Activated naive CD4-positive, alpha-beta T cell treated with anti-CD3 and anti-CD28 coated beads, Interleukin-2, amount 50 U/mL, for 72 hours (primary cell): ENCODE measurements around the gene ZP2. TPM values are rescaled to one million over a fixed set of nuclear protein-coding genes. Genes with fewer than 3 reads are reported as not detected.
A peak's percentile ranks its signal among the peaks of the same experiment; 100 is the strongest.
"Not testable (repeated sequence)": the region's sequence is repeated elsewhere in the genome, so short reads cannot be mapped to it uniquely, and the experiment has no call there.

Source experiments
- ATAC-seq, 2 donors: fragments of 150-1000 bp; cut with Tn5 transposase; 2 replicates each; pipeline ENCODE4 v1.10.0; 2021; ENCODE audit warnings: mild to moderate bottlenecking in 2 of 2, moderate library complexity in 2 of 2
- DNase-seq, 2 donors: peaks; one replicate each; pipeline ENCODE4 v3.0.0; 2021 to 2022; ENCODE audit warnings: low spot score in 2 of 2
- H3K27ac Mint-ChIP-seq, 2 donors: one replicate each; pipeline ENCODE4 v1.8.0; 2022; ENCODE audit warnings: mild to moderate bottlenecking in 2 of 2, mixed read lengths in 2 of 2
- H3K36me3 Mint-ChIP-seq, 2 donors: one replicate each; pipeline ENCODE4 v1.8.0; 2022; ENCODE audit warnings: mixed read lengths in 2 of 2
- H3K9me3 Mint-ChIP-seq, 2 donors: one replicate each; pipeline ENCODE4 v1.8.0; 2022; ENCODE audit warnings: mixed read lengths in 2 of 2
- total RNA-seq, 2 donors: library from RNA; stranded (reverse); gene quantifications; one replicate each; pipeline ENCODE4 v1.2.3, GENCODE V29; 2022

The ZP2 gene
- total RNA-seq, 2 donors from 2014 or later, result not detected

DNA sequence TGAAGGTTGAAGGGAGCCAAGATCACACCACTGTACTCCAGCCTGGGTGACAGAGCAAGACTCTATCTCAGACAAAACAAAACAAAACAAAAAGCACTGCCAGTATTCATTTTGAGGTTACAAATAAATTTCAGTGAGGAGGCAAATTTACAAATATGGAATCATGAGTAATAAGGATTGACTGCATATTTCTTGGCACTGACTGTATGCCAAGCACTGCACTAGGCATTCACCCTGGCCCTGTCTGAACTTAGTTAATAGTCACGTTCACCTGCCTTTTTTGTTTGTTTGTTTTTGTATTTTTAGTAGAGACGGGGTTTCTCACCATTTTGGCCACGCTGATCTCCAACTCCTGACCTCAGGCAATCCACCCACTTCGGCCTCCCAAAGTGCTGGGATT is 47.8 kb downstream of the ZP2 start:
- H3K36me3 Mint-ChIP-seq, result peaks cover 0 to 9% of the 10 kb centered on the region in 2 donors
- ATAC-seq, result no peak

GRCh38 chr16:21162661-21163151 is 48.7 kb downstream of the ZP2 start:
- Mint-ChIP-seq H3K36me3 (peaks cover 0 to 9% of the 10 kb centered on the region in 2 donors), H3K27ac (no peak overlapping the region), H3K9me3 (no peaks in the 10 kb centered on the region)
- ATAC-seq (no peak), DNase-seq (no peak)

More for the DNA sequence above, 47.8 kb downstream of the ZP2 start:
- no peak overlapping the region for H3K27ac Mint-ChIP-seq
- no peaks in the 10 kb centered on the region for H3K9me3 Mint-ChIP-seq
- no peak for DNase-seq

DNA sequence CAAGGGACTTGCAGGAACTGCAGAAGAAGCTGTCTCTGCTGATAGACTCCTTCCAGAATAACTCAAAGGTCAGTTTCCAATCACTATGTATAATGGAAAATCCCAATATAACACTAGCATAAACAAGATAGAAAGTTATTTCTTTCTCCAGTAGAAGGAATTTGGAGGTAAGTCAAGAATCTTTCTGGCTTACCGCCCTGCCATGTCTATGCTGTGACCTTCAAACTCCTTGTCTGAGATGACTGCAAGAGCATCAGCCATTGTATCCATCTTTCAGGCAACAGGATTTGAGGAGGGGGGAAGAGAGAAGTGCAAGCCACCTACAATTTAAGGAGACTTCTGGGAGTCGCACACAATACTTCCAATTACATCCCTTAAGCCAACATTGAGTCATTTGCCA is 50.2 kb downstream of the ZP2 start:
- Mint-ChIP-seq H3K27ac (no peak overlapping the region), H3K36me3 (no peaks in the 10 kb centered on the region), H3K9me3 (no peaks in the 10 kb centered on the region)
- ATAC-seq (no peak), DNase-seq (no peak)

- Mint-ChIP-seq H3K9me3 (no peaks in the 10 kb centered on the region), H3K36me3 (no peaks in the 10 kb centered on the region), H3K27ac (no peak overlapping the region)
- ATAC-seq (no peak), DNase-seq (no peak)
Observed at GRCh38 chr16:21160276-21160675, 51.1 kb downstream of the ZP2 start.

DNA sequence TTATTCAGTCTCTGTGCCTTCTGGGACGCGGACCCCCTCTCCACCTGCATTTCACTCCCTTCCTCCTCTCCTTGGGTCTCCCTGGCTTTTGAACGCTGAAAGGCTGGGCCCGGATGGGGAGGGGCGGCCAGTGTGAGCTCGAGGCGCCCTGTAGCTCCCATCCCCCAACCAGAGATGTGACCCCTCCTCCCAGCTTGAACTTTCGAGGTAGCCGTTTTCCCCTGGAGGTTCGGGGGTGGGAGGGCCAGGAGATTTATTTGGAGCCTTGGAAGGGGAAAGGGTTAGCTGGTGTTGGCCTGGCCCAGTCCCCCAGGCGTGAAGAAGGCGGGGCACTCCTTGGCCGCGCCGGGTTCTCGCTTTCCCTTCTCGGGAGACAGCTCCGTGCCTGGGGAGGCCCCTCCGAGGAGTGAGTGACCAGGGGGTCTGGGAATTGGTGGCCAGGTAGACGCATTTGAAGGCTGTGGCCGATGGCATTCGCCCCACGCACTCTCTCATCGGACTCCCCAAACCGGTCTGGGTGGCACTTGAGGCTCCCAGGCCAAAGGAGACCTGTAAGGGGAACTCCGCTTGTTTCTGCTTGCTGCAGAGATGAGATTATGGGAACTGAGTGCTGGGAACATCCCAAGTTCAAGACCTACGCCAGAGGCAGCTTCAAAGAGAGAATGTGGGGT is 52.0 kb downstream of the ZP2 start:
- peak overlapping the region; percentile 41 to 85 for H3K27ac Mint-ChIP-seq
- ATAC-seq (peak; percentile 27 to 50), DNase-seq (peak; percentile 23 to 66)
- no peaks in the 10 kb centered on the region for H3K9me3 Mint-ChIP-seq
- no peaks in the 10 kb centered on the region for H3K36me3 Mint-ChIP-seq

- no peaks in the 10 kb centered on the region for H3K9me3 Mint-ChIP-seq
- H3K36me3 Mint-ChIP-seq, result no peaks in the 10 kb centered on the region
- ATAC-seq (peak; percentile 95 to 98), DNase-seq (peak; percentile 81 to 86)
- peak within 1 kb of the TSS; percentile 41 to 85 for H3K27ac Mint-ChIP-seq
Observed at GRCh38 chr16:21158208-21159110, 52.9 kb downstream of the ZP2 start, which contains the start of gene LDAF1. Gene LDAF1 (plus strand): TSS chr16:21158674. CDS start chr16:21161183, 2,509 bp downstream.

- no peaks in the 10 kb centered on the region for H3K36me3 Mint-ChIP-seq
- ATAC-seq (peak in 1 of 2 donors; percentile 15), DNase-seq (no peak)
Observed at GRCh38 chr16:21157632-21158031, 53.7 kb downstream of the ZP2 start.

GRCh38 chr16:21156767-21157467 is 54.5 kb downstream of the ZP2 start:
- Mint-ChIP-seq H3K9me3 (no peaks in the 10 kb centered on the region), H3K27ac (no peak overlapping the region), H3K36me3 (no peaks in the 10 kb centered on the region)
- ATAC-seq (no peak), DNase-seq (no peak)

More at GRCh38 chr16:21157632-21158031, 53.7 kb downstream of the ZP2 start:
- H3K9me3 Mint-ChIP-seq, result no peaks in the 10 kb centered on the region
- peak overlapping the region in 1 of 2 donors; percentile 85 for H3K27ac Mint-ChIP-seq

DNA sequence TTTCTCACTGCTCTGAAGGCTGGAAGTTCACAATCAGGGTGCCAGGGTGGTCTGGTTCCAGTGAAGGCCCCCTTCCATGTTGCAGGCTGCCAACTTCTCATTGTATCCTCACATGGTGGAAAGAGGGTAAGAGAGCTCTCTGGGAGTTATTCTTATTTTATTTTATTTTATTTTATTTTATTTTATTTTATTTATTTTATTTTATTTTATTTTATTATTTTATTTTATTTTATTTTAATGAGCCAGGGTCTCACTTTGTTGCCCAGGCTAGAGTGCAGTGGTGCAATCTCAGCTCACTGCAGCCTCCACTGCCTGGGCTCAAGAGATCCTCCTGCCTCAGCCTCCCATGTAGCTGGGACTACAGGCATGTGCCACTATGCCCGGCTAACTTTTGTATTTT is 55.4 kb downstream of the ZP2 start:
- H3K27ac Mint-ChIP-seq, ATAC-seq: not testable (repeated sequence)

DNA sequence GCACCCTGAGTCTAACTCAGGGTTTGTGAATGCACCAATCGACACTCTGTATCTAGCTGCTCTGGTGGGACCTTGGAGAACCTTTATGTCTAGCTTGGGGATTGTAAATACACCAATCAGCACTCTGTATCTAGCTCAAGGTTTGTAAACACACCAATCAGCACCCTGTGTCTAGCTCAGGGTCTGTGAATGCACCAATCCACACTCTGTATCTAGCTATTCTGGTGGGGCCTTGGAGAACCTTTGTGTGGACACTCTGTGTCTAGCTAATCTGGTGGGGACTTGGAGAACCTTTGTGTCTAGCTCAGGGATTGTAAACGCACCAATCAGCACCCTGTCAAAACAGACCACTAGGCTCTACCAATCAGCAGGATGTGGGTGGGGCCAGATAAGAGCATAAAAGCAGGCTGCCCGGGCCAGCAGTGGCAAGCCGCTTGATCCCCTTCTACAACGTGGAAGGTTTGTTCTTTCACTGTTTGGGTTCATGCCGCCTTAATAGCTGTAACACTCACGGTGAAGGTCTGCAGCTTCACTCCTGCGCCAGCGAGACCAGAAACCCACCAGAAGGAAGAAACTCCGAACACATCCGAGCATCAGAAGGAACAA is 58.1 kb downstream of the ZP2 start:
- DNase-seq, H3K27ac Mint-ChIP-seq, H3K9me3 Mint-ChIP-seq, ATAC-seq, H3K36me3 Mint-ChIP-seq: not testable (repeated sequence)

More for the DNA sequence above, 55.4 kb downstream of the ZP2 start:
- DNase-seq, H3K9me3 Mint-ChIP-seq, H3K36me3 Mint-ChIP-seq: not testable (repeated sequence)

- H3K36me3 Mint-ChIP-seq, H3K9me3 Mint-ChIP-seq, H3K27ac Mint-ChIP-seq, ATAC-seq, DNase-seq: not testable (repeated sequence)
Observed at GRCh38 chr16:21152160-21153030, 59.0 kb downstream of the ZP2 start.

DNA sequence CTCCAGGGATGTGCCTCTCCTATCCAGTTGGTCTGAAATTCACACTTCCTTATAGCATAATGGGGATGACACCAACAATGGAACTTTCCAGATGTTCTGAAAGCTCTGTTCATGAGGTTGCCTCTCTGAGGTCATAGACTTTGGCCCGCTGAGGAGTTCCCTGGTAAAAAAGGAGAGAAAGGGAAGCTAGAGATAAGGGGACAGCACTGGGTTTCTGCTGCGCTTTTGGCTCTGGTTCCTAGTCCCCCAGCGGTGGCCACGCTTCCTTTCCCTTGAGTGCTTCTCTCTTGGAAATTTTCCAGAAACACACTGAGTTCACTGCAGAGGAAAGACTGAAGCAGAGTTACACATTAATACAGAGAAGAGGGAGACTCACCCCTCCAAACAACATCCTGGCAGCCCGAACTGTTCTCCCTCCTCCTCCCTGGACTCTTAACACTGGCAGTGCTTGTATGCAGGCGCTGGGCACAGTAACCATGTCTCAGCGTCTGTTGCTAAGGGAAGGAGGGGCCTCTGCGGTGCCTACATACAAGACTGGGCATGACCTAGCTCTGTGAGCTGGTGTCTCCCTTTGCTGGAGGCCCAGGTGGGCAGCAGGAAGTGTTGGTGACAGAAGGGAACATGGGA is 60.9 kb downstream of the ZP2 start, which contains the start of gene DNAH3:
TSS of gene DNAH3 (minus strand) at position 472 of the 627 bp plus-strand sequence. CDS start 527 bp downstream, outside the sequence.
- ATAC-seq (no peak), DNase-seq (no peak)
- Mint-ChIP-seq H3K27ac (no peak within 1 kb of the TSS), H3K36me3 (no peaks in the 10 kb centered on the region), H3K9me3 (no peaks in the 10 kb centered on the region)
